ENCODE results near the gene PEDS1.

The PEDS1 gene

DNA sequence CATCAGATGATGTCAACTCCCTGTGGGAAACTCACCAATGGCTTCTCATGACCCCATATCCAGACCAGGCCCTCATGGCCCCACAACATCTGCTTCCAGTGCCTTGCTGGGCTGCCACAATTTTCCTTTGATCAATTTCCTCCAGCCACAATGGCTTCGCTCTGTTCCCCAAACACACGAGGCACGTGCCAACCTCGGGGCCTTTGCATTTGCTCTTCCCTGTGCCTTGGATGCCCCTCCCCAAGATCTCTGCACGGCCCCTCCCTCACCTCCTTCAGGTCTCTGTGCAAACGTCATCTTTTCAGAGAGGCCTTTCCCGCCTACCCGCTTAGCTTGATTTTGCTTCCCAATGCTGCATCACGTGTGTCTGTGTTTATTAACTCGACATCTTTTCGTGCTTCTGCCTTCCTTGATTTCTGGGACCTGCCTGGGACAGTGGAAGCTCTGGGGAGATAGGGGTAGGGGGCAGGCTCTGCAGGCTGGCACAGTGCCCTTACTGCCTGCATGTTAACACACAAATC lies 13.1 kb downstream of the PEDS1 start:
- TF ChIP-seq ZNF623 (tag by site-specific recombination; IDR thresholded peaks at IDR 0.05) (peak; percentile 90), SCRT1 (tag by site-specific recombination; IDR thresholded peaks at IDR 0.05; ENCODE audit: borderline replicate concordance) (no peak)
- Histone ChIP-seq H3K4me1 (ENCODE audit: control insufficient read depth, insufficient read depth, low read length) (no peaks in the 10 kb centered on the region), H3K9me3 (ENCODE audit: control insufficient read depth, insufficient read depth, low read depth, low read length) (no peaks in the 10 kb centered on the region), H3K4me3 (ENCODE audit: low read depth, low read length) (no peak overlapping the region), H3K27ac (ENCODE audit: extremely low read depth, low read depth, low read length) (no peak overlapping the region), H3K36me3 (ENCODE audit: control insufficient read depth in 2 of 2, insufficient read depth in 1 of 2, low read length in 2 of 2) (peaks cover 9 to 67% of the 10 kb centered on the region in 2 experiments; a peak in 2 of 3 replicates)
- ChIA-PET CTCF (interaction anchor here (0.6 to 1.1 kb wide), 3 partner anchors 17 to 69 kb away, joined by 3 to 5 read pairs (median 4); no protein-coding TSS in a partner anchor), POLR2A (interaction anchor here (1.5 to 2.1 kb wide), 2 partner anchors 13 to 25 kb away, joined by 4 to 8 read pairs; partner anchors contain the start of gene PEDS1)

DNA sequence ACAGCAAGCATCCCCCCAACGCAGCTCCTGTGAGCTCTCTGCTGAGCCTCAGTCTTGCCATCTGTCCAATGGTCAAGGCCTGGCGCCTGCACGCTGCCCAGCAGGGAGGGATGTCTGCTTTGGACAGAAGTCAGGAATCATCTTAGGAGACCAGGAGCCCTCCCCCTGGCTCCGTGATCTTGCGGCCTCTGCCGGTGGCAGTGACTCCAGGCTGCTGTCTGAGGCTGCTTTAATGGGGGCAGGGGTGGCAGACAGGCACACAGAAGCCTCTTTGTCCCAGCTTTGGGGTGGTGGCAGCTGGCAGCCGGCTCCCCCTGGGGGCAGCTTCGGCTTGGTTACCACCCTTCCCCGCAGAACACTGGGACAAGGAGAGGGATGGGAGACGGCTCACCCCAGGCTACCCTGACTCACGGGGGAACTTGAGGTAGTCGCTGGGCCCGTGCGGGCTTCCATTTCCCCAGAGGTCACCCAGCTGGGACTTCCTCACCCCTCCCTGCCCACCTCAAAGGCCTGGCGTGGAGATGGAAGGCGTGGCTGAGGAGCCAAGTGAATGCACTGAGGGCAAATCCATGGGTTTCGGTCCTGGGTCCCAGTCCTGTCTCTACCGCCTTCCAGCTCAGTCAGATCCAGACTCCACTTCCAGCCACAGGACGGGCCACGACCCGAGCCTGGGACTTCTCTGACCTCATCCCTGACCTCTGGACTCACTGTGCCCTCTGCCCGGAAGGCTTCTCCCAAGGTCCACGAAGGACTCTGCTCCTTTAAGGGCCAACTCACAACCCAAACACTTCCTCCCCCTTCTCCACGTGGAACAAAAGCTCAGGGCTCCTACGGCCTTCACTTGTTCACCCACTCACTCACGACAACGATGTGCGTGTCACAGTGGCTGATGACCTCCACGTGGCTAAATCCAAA lies 14.8 kb downstream of the PEDS1 start:
- H3K4me1 ChIP-seq (ENCODE audit: control insufficient read depth, insufficient read depth, low read length), result no peaks in the 10 kb centered on the region
- H3K4me3 ChIP-seq (ENCODE audit: low read depth, low read length), result no peak overlapping the region
- CTCF ChIA-PET, result interaction anchor here (0.6 to 1.3 kb wide), 5 partner anchors 17 to 68 kb away, joined by 3 read pairs; no protein-coding TSS in a partner anchor
- peaks cover 7 to 80% of the 10 kb centered on the region in 2 experiments; a peak in 2 of 3 replicates for H3K36me3 ChIP-seq (ENCODE audit: control insufficient read depth in 2 of 2, insufficient read depth in 1 of 2, low read length in 2 of 2)
- no peak overlapping the region for H3K27ac ChIP-seq (ENCODE audit: extremely low read depth, low read depth, low read length)
- POLR2A ChIA-PET, result interaction anchor here (0.6 to 2.1 kb wide), 2 partner anchors 15 to 32 kb away, joined by 5 to 8 read pairs; partner anchors contain the start of gene PEDS1
- H3K9me3 ChIP-seq (ENCODE audit: control insufficient read depth, insufficient read depth, low read depth, low read length), result no peaks in the 10 kb centered on the region
- peak; percentile 55 for TF ChIP-seq ZFHX2 (tag by site-specific recombination; conservative IDR thresholded peaks at IDR 0.05)
- TF ChIP-seq ZNF76 (tag by site-specific recombination; IDR thresholded peaks at IDR 0.05; ENCODE audit: borderline replicate concordance, low read depth), result no peak
- peak; percentile 86 for TF ChIP-seq MZF1 (tag by site-specific recombination; IDR thresholded peaks at IDR 0.05; ENCODE audit: borderline replicate concordance)
- TF ChIP-seq ZBTB1 (tag by site-specific recombination; IDR thresholded peaks at IDR 0.05), result no peak
- TF ChIP-seq ZNF747 (tag by site-specific recombination; IDR thresholded peaks at IDR 0.05), result no peak
- no peak for TF ChIP-seq ZNF677 (tag by site-specific recombination; IDR thresholded peaks at IDR 0.05)
- no peak for TF ChIP-seq SP3 (tag by site-specific recombination; IDR thresholded peaks at IDR 0.05)
- peak; percentile 52; the same call in 1 of the 2 replicates for TF ChIP-seq ZFP69B (tag by site-specific recombination; IDR thresholded peaks at IDR 0.05)
- TF ChIP-seq EGR2 (tag by site-specific recombination; IDR thresholded peaks at IDR 0.05; ENCODE audit: low read depth), result 0 out of 2 replicates have a peak, but pooled peaks have one; percentile 32
- TF ChIP-seq, protein P1, sequence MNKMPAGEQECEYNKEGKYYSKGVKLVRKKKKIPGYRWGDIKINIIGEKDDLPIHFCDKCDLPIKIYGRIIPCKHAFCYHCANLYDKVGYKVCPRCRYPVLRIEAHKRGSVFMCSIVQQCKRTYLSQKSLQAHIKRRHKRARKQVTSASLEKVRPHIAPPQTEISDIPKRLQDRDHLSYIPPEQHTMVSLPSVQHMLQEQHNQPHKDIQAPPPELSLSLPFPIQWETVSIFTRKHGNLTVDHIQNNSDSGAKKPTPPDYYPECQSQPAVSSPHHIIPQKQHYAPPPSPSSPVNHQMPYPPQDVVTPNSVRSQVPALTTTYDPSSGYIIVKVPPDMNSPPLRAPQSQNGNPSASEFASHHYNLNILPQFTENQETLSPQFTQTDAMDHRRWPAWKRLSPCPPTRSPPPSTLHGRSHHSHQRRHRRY (tag by site-specific recombination; IDR thresholded peaks at IDR 0.05), result no peak
- no peak for TF ChIP-seq ZNF585B (tag by site-specific recombination; IDR thresholded peaks at IDR 0.05)
- no peak for TF ChIP-seq ZNF521 (tag by site-specific recombination; IDR thresholded peaks at IDR 0.05)
- TF ChIP-seq ZNF133 (tag by site-specific recombination; IDR thresholded peaks at IDR 0.05), result no peak
- no peak for TF ChIP-seq ZNF140 (tag by site-specific recombination; IDR thresholded peaks at IDR 0.05)
- no peak for TF ChIP-seq ZNF132 (tag by site-specific recombination; IDR thresholded peaks at IDR 0.05; ENCODE audit: borderline replicate concordance)
- no peak for TF ChIP-seq ZXDB (tag by site-specific recombination; IDR thresholded peaks at IDR 0.05)
- TF ChIP-seq HOXD13 (CRISPR knock-in tag; IDR thresholded peaks at IDR 0.05; ENCODE audit: borderline replicate concordance), result no peak
- TF ChIP-seq, protein P2, sequence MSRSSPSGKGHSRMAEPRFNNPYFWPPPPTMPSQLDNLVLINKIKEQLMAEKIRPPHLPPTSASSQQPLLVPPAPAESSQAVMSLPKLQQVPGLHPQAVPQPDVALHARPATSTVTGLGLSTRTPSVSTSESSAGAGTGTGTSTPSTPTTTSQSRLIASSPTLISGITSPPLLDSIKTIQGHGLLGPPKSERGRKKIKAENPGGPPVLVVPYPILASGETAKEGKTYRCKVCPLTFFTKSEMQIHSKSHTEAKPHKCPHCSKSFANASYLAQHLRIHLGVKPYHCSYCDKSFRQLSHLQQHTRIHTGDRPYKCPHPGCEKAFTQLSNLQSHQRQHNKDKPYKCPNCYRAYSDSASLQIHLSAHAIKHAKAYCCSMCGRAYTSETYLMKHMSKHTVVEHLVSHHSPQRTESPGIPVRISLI (tag by site-specific recombination; IDR thresholded peaks at IDR 0.05), result no peak
- no peak for TF ChIP-seq ZNF350 (tag by site-specific recombination; IDR thresholded peaks at IDR 0.05)
- no peak for TF ChIP-seq ZNF549 (tag by site-specific recombination; IDR thresholded peaks at IDR 0.05)
- TF ChIP-seq ZNF660 (tag by site-specific recombination; IDR thresholded peaks at IDR 0.05), result no peak
- TF ChIP-seq ZBTB21 (tag by site-specific recombination; IDR thresholded peaks at IDR 0.05), result no peak
- no peak for TF ChIP-seq GLIS2 (tag by site-specific recombination; IDR thresholded peaks at IDR 0.05)
- TF ChIP-seq ZSCAN30 (tag by site-specific recombination; IDR thresholded peaks at IDR 0.05), result no peak
- TF ChIP-seq, protein P3, sequence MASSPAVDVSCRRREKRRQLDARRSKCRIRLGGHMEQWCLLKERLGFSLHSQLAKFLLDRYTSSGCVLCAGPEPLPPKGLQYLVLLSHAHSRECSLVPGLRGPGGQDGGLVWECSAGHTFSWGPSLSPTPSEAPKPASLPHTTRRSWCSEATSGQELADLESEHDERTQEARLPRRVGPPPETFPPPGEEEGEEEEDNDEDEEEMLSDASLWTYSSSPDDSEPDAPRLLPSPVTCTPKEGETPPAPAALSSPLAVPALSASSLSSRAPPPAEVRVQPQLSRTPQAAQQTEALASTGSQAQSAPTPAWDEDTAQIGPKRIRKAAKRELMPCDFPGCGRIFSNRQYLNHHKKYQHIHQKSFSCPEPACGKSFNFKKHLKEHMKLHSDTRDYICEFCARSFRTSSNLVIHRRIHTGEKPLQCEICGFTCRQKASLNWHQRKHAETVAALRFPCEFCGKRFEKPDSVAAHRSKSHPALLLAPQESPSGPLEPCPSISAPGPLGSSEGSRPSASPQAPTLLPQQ (tag by site-specific recombination; IDR thresholded peaks at IDR 0.05), result peak; percentile 85
- no peak for TF ChIP-seq ZNF561 (tag by site-specific recombination; IDR thresholded peaks at IDR 0.05; ENCODE audit: borderline replicate concordance)
- TF ChIP-seq, protein P4, sequence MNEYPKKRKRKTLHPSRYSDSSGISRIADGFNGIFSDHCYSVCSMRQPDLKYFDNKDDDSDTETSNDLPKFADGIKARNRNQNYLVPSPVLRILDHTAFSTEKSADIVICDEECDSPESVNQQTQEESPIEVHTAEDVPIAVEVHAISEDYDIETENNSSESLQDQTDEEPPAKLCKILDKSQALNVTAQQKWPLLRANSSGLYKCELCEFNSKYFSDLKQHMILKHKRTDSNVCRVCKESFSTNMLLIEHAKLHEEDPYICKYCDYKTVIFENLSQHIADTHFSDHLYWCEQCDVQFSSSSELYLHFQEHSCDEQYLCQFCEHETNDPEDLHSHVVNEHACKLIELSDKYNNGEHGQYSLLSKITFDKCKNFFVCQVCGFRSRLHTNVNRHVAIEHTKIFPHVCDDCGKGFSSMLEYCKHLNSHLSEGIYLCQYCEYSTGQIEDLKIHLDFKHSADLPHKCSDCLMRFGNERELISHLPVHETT (tag by site-specific recombination; IDR thresholded peaks at IDR 0.05), result no peak
